C4-2B (cell line): Measurements from ENCODE around the gene ANKS6.
"Not testable (repeated sequence)": the region's sequence is repeated elsewhere in the genome, so short reads cannot be mapped to it uniquely, and the experiment has no call there.

Experiments
- H3K27ac ChIP-seq: fragments of 450-650 bp; 2 replicates; pipeline ENCODE4 v1.5.1; 2017
- ZFX ChIP-seq: fragments of 450-650 bp; IDR thresholded peaks from 2 replicates; pipeline ENCODE4 v1.6.1; 2017
- TF ChIP-seq, protein P1 (sequence below): fragments of 450-650 bp; conservative IDR thresholded peaks from 2 replicates; pipeline ENCODE4 v1.5.1; 2017; ENCODE audit warnings: mild to moderate bottlenecking

ANKS6 gene

DNA sequence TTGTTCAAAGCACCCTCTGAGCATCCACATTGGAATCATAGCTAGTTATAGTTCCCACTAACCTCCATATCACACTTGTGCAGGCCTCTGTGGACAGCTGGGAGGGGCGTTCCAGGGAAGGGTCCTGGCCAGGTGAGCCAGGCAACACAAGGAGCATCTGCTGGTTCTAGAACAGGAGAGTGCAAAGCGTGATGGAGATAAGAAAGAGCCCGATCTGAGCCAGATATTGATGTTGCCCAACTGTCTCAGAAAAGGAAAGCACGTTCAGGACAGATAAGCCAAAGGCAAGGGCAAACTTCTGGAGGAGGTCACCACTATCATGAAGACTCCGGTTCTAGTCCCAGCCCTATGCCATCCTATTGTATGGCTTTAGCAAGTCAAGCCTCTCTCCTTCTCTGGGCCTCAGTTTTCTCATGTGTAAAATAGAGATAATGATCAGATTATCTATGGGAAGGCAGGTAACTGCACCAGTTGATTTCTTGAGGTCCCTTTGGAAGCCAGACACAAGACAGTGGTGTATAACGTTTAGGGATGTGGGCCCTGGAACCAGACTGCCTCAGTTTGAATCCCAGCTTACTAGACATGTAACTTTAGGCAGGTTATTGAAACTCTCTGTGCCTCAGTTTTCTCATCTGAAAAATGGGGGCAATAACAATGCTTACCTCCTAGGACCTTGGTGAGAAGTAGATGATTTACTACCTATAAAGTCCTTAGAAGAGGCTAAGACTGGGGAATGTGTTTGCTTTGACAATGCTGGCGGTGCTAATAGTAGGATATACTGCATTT, 107.5 kb downstream of the ANKS6 start:
- TF ChIP-seq, protein P1, sequence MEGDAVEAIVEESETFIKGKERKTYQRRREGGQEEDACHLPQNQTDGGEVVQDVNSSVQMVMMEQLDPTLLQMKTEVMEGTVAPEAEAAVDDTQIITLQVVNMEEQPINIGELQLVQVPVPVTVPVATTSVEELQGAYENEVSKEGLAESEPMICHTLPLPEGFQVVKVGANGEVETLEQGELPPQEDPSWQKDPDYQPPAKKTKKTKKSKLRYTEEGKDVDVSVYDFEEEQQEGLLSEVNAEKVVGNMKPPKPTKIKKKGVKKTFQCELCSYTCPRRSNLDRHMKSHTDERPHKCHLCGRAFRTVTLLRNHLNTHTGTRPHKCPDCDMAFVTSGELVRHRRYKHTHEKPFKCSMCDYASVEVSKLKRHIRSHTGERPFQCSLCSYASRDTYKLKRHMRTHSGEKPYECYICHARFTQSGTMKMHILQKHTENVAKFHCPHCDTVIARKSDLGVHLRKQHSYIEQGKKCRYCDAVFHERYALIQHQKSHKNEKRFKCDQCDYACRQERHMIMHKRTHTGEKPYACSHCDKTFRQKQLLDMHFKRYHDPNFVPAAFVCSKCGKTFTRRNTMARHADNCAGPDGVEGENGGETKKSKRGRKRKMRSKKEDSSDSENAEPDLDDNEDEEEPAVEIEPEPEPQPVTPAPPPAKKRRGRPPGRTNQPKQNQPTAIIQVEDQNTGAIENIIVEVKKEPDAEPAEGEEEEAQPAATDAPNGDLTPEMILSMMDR: no peak
- no peak for TF ChIP-seq ZFX
- H3K27ac ChIP-seq: no peak overlapping the region

DNA sequence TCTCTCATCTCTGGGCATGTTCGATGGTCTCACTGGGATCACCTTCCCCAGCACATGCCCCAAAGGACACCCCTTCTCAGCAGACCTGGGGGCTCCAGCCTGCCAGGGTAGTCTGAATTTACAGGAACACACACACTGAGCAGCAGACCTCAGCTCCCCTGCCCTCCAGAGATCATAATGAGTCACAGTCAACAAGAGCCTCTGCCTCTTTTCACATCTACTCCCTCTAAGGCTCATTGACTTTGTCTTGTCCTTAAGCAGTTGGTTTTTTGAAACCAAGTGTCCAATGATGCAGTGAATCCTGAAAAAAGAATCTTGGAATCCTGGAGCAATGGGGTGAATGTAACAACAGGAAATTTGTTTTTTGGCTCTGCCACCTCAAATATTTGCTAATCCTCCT, 108.4 kb downstream of the ANKS6 start:
- H3K27ac ChIP-seq: peak overlapping the region; percentile 43
- TF ChIP-seq, protein P1: no peak
- TF ChIP-seq ZFX: no peak

DNA sequence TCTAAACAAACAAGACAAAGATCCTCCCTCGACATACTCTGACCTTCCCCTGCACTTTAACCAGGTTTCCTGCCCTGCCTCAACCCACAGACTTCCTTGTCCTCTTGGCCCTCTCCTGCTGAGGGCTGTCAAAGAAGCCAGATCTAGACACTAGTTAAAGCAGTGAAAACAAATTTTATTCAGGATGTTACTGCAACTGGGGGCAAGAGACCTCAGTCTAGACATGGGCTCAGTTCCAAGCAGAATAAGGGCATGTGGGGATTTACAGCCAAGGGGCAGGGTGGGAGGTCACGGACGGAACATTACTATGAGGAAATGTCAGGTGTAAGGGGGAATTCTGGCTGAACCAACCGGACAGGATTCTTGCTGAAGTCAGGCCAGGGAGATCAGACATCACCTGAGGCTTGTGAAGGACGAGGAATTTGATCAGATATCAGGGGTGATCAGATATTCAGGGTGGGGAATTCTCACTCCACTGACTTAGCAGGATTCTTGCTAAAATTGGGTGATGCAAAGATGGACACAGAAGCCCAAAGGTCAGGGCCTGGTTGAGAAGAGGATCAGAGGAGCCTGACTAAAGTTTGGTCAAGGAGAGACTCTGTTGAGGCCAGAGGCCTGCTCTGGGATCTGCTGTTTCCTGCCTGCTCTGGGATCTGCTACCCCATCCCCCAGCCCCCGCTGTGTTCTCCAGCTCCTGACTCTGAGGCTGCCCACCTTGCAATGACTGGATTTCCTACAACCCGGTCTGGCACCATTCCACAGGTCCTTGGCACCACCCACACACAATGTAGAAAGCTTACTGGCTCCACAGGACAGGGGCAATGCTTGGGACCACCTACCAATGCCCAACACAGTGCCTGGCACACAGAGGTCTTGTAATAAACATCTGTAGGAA, 109.1 kb downstream of the ANKS6 start:
- TF ChIP-seq ZFX: peak; percentile 23; the same call in 1 of the 2 replicates
- TF ChIP-seq, protein P1: no peak
- peak overlapping the region; percentile 43 for H3K27ac ChIP-seq

- H3K27ac ChIP-seq: not testable (repeated sequence)
Observed at GRCh38 chr9:98684816-98685215, 111.5 kb downstream of the ANKS6 start.
